GM12878 (cell line): ENCODE measurements around the gene CWF19L2. TPM values are rescaled to one million over a fixed set of nuclear protein-coding genes. Genes with fewer than 3 reads are reported as not detected.
"Not testable (repeated sequence)": the region's sequence is repeated elsewhere in the genome, so short reads cannot be mapped to it uniquely, and the experiment has no call there.

ENCODE experiments used
- ATAC-seq: fragments of 200-7000 bp; cut with Tn5 transposase; 3 replicates; pipeline ENCODE4 v1.9.1; 2020; ENCODE audit warnings: mild to moderate bottlenecking, moderate library complexity
- BruUV-seq: library from RNA; stranded (reverse); fragments of 400-500 nt; replicated peaks from 2 replicates; lab custom pipeline; 2021; lab: Mats Ljungman, UMichigan
- CTCF ChIA-PET: fragments of 300-600 bp; sonication (Branson Sonifier 250); formaldehyde crosslinking; extraction: SDS; loops from one replicate; lab custom pipeline; 2021; ENCODE audit warnings: inconsistent platforms; lab: Yijun Ruan, JAX
- POLR2A ChIA-PET: fragments of 350-600 bp; formaldehyde crosslinking; extraction: SDS; loops from one replicate; lab custom pipeline; 2021; ENCODE audit warnings: inconsistent platforms; lab: Charles Lee
- RAD21 ChIA-PET: fragments of 300-600 bp; sonication (Branson Sonifier 250); formaldehyde crosslinking; loops from one replicate; lab custom pipeline; 2023; ENCODE audit warnings: antibody characterized with exemption; ENCODE audit not compliant: unreplicated experiment; lab: Charles Lee
- SMC1A ChIA-PET: fragments of 300-600 bp; sonication (Branson Sonifier 250); formaldehyde crosslinking; loops from one replicate; lab custom pipeline; 2023; ENCODE audit not compliant: unreplicated experiment, uncharacterized antibody; lab: Charles Lee
- DNase-seq: peaks from one replicate; pipeline ENCODE4 v3.0.0-alpha.2; 2011; ENCODE audit warnings: low read depth, low spot score
- FAIRE-seq: peaks from 3 replicates; lab custom pipeline; 2011; peaks lifted over from hg19 to GRCh38; lab: Jason Lieb, UNC
- H2AFZ ChIP-seq: 2 replicates; pipeline ENCODE4 v1.6.0; 2011; ENCODE audit warnings: low read depth, low read length, control low read depth; ENCODE audit not compliant: control insufficient read depth
- H3K27ac ChIP-seq: 2 replicates; pipeline ENCODE4 v1.5.1; 2011; ENCODE audit warnings: control low read depth; ENCODE audit not compliant: control insufficient read depth, insufficient read depth
- H3K27me3 ChIP-seq, 2 experiments: replicated peaks in 1 of 2; 2 replicates each; pipeline versions ENCODE4 v1.6.0 to v1.6.1; 2011; ENCODE audit warnings: low read length in 1 of 2; ENCODE audit not compliant: control insufficient read depth in 2 of 2, insufficient read depth in 2 of 2
- H3K36me3 ChIP-seq, 2 experiments: 2 replicates each; pipeline ENCODE4 v1.5.1; 2011; ENCODE audit warnings: low read length in 1 of 2; ENCODE audit not compliant: control insufficient read depth in 2 of 2, insufficient read depth in 2 of 2
- H3K4me1 ChIP-seq: 2 replicates; pipeline ENCODE4 v1.6.1; 2011; ENCODE audit warnings: mild to moderate bottlenecking, low read length, moderate library complexity, mixed read lengths; ENCODE audit not compliant: control insufficient read depth, insufficient read depth
- H3K4me2 ChIP-seq: 2 replicates; pipeline ENCODE4 v1.6.0; 2011; ENCODE audit warnings: control low read depth; ENCODE audit not compliant: control insufficient read depth, insufficient read depth
- H3K4me3 ChIP-seq: fragments of 200-600 bp; sonication (generic); 2 replicates; pipeline ENCODE4 v1.5.1; 2016
- H3K79me2 ChIP-seq: 2 replicates; pipeline ENCODE4 v1.6.0; 2011; ENCODE audit warnings: low read length; ENCODE audit not compliant: control insufficient read depth, insufficient read depth
- H3K9ac ChIP-seq: 2 replicates; pipeline ENCODE4 v1.8.0; 2011; ENCODE audit warnings: low read length, control low read depth, mixed read lengths; ENCODE audit not compliant: control insufficient read depth, insufficient read depth
- H3K9me3 ChIP-seq: replicated peaks from 3 replicates; pipeline ENCODE4 v1.5.1; 2011; ENCODE audit warnings: mild to moderate bottlenecking, low read length; ENCODE audit not compliant: control insufficient read depth, insufficient read depth
- H4K20me1 ChIP-seq: 2 replicates; pipeline ENCODE4 v1.6.0; 2011; ENCODE audit not compliant: control insufficient read depth, insufficient read depth
- EGR1 ChIP-seq, 2 experiments: IDR thresholded peaks; 1 replicate in 1 of 2; 2 replicates in 1 of 2; pipeline ENCODE4 v1.6.1; 2011 to 2012; ENCODE audit warnings: low read depth in 2 of 2, low read length in 2 of 2, borderline replicate concordance in 1 of 2, mild to moderate bottlenecking in 1 of 2, moderate library complexity in 1 of 2
- MYC ChIP-seq: IDR thresholded peaks from 2 replicates; pipeline ENCODE4 v1.6.1; 2011; ENCODE audit warnings: mild to moderate bottlenecking, low read length, moderate library complexity, inconsistent platforms; ENCODE audit not compliant: insufficient read depth, insufficient replicate concordance, insufficient read length, severe bottlenecking
- PRDM15 ChIP-seq: fragments of 450-650 bp; formaldehyde crosslinking; IDR thresholded peaks from 2 replicates; pipeline ENCODE4 v1.4.0; 2020; ENCODE audit warnings: mild to moderate bottlenecking, moderate library complexity
- WGBS: methylation state at CpG from one replicate; pipeline ENCODE4 v1.1.6; 2016; ENCODE audit warnings: low lambda C conversion rate; ENCODE audit not compliant: insufficient replicate concordance, insufficient coverage; ENCODE audit errors: missing lambda C conversion rate; 5-methylcytosine and 5-hydroxymethylcytosine counted together
- in situ Hi-C: fragments of 300-500 bp; cut with MboI; formaldehyde crosslinking; loops from 9 replicates; pipeline ENCODE4 v1.14.3; 2018; ENCODE audit warnings: mixed read lengths
- intact Hi-C: fragments of 100-400 bp; cut with micrococcal nuclease; formaldehyde crosslinking; loops from one replicate; pipeline ENCODE4 v1.14.2; 2022; ENCODE audit not compliant: unreplicated experiment
- polyA plus RNA-seq, 11 experiments: library from polyadenylated mRNA; depleted of rRNA in 4 of 11; unstranded in 6 of 11; stranded (reverse) in 5 of 11; fragments of >200 nt; fragmentation: Nextera tagmentation in 4 of 11; fragmentation: Illumina TruSeq in 1 of 11; extraction: Ambion mirVana in 4 of 11; extraction: Trizol in 1 of 11; gene quantifications; 1 replicate in 1 of 11; 2 replicates in 10 of 11; pipeline versions ENCODE4 v1.2.1 to v1.2.3, GENCODE V29; 2011 to 2016; ENCODE audit warnings: inconsistent platforms in 2 of 11, missing spikeins in 2 of 11, low read depth in 1 of 11
- total RNA-seq, 4 experiments: library from RNA; depleted of rRNA in 3 of 4; stranded (reverse); fragments of >200 nt in 3 of 4; fragmentation: Illumina TruSeq in 1 of 4; extraction: Trizol in 1 of 4; gene quantifications; 2 replicates each; pipeline versions ENCODE4 v1.2.1 to v1.2.3, GENCODE V29; 2013 to 2021

The CWF19L2 gene
- total and polyA plus RNA-seq, 10 of the 15 experiments (the other 5 are each of a cell fraction or from before 2014, with no cell fraction given) = 4.5 to 18.8 (median 7.2) TPM

- TF ChIP-seq EGR1 (IDR thresholded peaks at IDR 0.05; ENCODE audit: borderline replicate concordance in 1 of 2, low read depth in 2 of 2, low read length in 2 of 2) = no peak
- TF ChIP-seq PRDM15 (CRISPR knock-in tag) = no peak
- TF ChIP-seq MYC = no peak
Observed at GRCh38 chr11:107405260-107405659, 52.4 kb downstream of the CWF19L2 start (continued).

GRCh38 chr11:107401131-107401530 lies 56.5 kb downstream of the CWF19L2 start:
- SMC1A ChIA-PET = interaction anchor here (1.2 kb wide), 1 partner anchor 40 kb away, joined by 3 read pairs; no protein-coding TSS in a partner anchor
- WGBS = 97% methylated on average over 2 of the region's 2 CpGs

More at GRCh38 chr11:107401131-107401530, 56.5 kb downstream of the CWF19L2 start:
- DNase-seq, H3K79me2 ChIP-seq, H3K4me3 ChIP-seq, H3K9ac ChIP-seq, H4K20me1 ChIP-seq, H3K4me1 ChIP-seq, H3K4me2 ChIP-seq, ATAC-seq, H3K36me3 ChIP-seq, intact Hi-C loops, FAIRE-seq, POLR2A ChIA-PET, H3K27me3 ChIP-seq, RAD21 ChIA-PET, H3K9me3 ChIP-seq, CTCF ChIA-PET, H2AFZ ChIP-seq, H3K27ac ChIP-seq, in situ Hi-C loops, BruUV-seq: not testable (repeated sequence)
